HG03025 (cell line): ENCODE data around the gene GRIN3B.

Experiments used
- ATAC-seq: cut with Tn5 transposase; IDR thresholded peaks from one replicate; pipeline ENCODE4 v1.9.1; 2021; ENCODE audit warnings: mild to moderate bottlenecking, moderate library complexity; ENCODE audit not compliant: unreplicated experiment, low FRiP score

GRIN3B gene

DNA sequence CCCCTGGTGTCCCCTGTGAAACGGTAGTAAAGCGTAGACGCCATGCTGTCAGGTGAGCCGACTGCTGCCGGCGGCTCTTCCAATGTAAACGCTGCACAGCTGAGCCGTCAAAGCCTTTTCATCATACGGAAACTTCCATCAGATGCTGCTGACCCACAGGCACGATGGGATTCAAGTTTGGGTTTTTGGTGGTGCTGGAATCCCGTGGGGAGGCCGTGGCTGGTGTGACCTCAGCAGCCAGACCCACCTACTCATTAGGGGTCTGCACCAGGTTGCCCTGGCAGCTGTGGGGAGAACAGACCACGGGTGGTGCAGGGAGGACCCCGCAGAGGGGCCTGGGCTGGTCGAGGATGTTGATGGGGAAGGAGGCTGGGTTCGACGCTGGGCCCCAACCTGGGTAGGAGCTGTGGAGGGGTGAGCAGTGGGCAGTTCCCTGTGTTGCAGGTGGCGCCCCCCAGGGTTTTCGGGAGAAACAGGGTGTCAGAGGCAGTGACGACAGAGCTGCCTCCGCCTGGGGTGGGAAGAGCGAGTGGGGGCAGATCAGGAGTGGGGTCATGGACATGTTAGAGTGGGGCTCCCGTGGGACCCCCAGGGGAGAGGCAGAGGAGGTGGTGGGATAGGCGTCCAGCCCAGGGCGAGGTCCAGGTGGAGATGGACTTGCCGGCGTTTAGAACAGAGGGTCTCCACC, 6.6 kb downstream of the GRIN3B start:
- ATAC-seq: no peak

GRCh38 chr19:1007399-1008251, 7.4 kb downstream of the GRIN3B start:
- no peak for ATAC-seq

- no peak for ATAC-seq
Observed at GRCh38 chr19:1008268-1009040, 8.2 kb downstream of the GRIN3B start.

DNA sequence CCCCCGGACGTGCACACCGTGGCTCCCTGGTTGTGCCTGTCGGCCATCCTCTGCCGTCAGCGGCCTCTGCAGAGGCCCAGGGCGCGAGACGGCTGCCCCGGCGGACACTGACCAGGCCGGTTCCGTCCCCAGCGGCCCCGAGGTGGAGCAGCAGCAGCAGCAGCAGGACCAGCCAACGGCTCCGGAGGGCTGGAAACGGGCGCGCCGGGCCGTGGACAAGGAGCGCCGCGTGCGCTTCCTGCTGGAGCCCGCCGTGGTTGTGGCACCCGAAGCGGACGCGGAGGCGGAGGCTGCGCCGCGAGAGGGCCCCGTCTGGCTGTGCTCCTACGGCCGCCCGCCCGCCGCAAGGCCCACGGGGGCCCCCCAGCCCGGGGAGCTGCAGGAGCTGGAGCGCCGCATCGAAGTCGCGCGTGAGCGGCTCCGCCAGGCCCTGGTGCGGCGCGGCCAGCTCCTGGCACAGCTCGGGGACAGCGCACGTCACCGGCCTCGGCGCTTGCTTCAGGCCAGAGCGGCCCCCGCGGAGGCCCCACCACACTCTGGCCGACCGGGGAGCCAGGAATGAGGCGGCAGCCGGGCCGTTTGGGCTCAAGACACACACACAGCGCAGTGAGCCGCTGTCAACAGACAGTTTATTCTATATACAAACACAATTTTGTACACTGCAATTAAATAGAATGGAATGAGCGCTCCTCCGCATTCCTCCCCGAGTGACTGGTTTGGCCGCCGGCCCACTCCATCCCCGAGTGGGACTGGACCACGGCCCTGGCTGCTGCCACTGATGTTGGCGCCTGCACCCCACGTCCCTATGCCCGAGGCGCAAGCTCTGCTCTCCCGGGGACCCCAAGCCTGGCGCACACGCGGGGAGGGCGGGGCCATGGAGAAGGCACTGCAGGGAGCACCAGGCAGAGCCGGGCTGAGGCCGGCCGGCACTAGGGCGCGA, 9.1 kb downstream of the GRIN3B start:
- no peak for ATAC-seq

- no peak for ATAC-seq
Observed at GRCh38 chr19:1009981-1010538, 9.8 kb downstream of the GRIN3B start.

- ATAC-seq: no peak
Observed at GRCh38 chr19:1010586-1011510, 10.6 kb downstream of the GRIN3B start.

DNA sequence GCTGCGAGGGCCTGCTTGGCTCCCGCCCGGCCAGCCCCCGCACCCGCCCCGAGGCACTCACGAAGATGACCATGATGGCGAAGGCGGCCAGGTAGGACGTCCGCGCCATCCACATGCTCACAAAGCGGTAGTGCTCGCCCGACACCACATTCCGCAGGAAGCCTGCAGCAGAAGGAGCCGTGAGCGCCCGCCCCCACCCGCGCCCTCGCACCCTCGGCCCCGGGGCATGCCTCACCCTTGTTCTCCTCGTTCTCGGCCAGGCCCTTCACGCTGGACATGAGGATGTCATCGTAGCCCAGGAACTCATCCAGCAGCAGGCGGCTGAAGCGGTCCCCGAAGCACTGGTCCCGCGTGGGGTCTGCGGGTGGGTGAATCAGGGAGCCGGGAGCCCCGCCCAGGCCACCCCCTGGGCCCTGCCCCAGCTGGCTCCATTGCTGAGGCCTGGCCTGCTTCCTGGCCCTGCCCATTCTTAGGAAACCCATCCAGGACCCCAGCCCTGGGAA, 11.7 kb downstream of the GRIN3B start:
- ATAC-seq: no peak

DNA sequence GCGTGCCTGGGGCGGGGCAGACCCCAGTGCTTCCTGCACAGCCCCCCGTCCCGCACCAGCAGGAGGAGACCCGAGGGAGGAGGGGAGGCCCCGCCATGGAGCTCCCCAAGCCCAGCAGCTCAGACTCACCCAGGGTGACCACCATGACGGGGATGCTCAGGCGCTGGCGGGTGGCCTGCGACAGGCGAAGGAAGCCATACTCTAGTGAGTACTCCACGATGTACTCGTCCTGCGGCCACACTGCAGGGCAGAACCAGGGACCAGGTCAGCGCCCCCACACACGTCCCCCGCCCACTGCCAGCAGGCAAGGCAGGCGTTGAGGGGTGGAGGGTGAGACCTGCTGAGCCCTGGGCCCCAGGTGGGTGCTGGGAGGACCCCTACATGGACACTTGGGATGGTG, 12.1 kb downstream of the GRIN3B start:
- no peak for ATAC-seq

GRCh38 chr19:1013218-1013617, 13.0 kb downstream of the GRIN3B start:
- no peak for ATAC-seq

- no peak for ATAC-seq
Observed at GRCh38 chr19:1014161-1015060, 14.2 kb downstream of the GRIN3B start.

DNA sequence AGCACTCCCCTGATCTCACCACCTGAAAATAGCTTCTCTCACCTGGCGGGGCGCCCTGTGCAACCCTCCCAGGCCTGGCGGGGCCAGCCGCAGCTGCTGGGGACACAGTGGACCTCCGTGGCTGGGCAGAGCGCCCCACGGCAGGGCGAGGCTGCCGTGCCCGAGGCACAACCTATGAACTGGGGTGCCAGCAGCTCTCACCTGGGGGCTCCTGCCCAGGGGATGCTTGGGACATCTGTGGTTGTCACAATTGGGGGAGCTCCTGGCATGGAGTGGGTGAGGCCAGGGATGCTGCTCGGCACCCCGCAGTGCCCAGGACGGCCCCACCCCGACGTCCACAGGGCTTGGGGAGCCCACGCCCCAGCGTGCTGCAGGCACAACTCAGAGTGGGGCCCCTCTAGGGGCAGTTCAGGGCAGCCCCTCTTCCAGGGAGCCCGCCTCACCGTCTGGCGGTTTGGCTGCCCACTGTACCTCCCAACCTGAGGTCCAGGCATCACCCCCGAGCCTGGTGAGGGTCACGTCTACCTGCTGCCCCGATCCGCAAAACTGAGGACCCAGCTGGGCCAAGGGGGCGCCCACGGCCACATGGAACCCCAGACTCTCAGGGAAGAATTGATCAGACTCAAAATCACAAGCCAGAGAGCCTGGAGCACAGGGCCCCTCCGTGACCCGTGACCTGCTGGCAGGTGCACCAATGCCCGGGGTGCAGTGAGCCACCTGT, 15.0 kb downstream of the GRIN3B start:
- no peak for ATAC-seq

DNA sequence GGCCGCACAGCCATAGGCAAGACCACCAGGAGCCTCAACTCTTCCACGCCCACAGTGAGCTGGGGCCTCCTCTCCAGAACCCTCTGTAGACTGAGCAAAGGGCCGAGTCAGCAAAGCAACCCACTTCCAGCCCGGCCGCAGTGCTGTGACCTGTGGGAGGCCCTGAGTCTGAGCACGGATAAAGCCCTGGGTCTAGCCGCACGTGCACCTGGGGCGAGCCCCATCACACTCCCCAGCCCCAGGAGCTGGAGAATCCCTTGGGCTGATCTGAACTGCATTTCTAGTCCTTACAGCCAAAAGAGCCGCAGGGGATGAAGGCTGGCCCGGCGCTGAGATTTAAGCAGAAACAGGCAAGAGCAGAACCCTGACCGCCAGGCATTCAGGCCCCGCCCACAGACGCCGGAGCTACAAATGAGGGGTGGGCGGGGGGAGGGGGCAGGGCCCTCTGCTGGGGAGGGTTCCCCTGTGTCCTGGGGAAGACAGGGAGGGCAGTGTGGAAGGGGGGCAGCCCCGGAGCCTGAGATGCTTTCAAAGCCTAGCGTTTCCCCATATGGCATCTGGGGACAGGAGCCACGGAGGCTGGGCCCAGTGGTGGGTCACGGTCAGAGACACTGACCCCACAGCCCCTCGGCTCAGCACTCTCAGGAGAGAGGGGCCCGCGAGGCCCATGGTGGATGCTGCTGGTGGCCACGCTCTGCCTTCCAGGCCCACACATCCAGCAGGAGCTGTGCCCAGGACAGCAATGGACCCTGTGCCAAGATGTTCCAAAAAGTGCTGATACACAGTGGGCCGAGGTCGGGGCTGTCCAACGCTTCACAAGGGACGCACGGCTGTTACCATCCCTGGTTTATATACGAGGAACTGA, 15.8 kb downstream of the GRIN3B start:
- no peak for ATAC-seq

DNA sequence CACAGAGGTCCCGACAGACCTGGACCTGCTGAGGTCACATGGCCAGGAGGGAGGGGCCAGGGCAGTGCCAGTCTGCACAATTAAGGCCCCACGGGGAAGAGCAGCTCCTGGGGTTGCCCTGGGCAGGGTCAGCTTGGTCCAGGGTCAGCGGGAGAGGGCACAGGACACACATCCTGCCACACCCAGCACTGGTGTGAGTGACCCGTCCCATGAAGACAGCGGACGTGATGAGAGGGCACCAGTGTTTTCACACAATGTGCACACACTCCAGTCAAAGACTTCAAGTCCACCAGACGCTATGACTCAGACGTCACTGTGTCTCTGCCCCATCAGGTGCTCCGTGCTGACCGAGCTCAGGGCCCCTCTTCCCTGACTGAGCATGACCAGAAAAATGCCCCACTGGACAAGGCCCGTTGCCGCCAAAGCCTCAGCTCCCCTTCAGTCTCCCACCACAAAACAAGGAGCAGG, 16.5 kb downstream of the GRIN3B start:
- no peak for ATAC-seq

- no peak for ATAC-seq
Observed at GRCh38 chr19:1017115-1017905, 17.1 kb downstream of the GRIN3B start.

GRCh38 chr19:1017906-1018305, 17.7 kb downstream of the GRIN3B start:
- no peak for ATAC-seq
